Effector CD8-positive, alpha-beta T cell (primary cell): ENCODE data around the gene ZNF587.
"Not testable (repeated sequence)": the region's sequence is repeated elsewhere in the genome, so short reads cannot be mapped to it uniquely, and the experiment has no call there.

Source experiments
- DNase-seq: peaks from one replicate; lab custom pipeline; 2025; lab: John Stamatoyannopoulos, UW

Gene ZNF587

GRCh38 chr19:57823155-57823554, 26.5 kb upstream of the ZNF587 start:
- not testable (repeated sequence) for DNase-seq

- DNase-seq: not testable (repeated sequence)
Observed at GRCh38 chr19:57823608-57824007, 26.1 kb upstream of the ZNF587 start.

- no peak for DNase-seq
Observed at GRCh38 chr19:57825511-57825910, 24.1 kb upstream of the ZNF587 start.

DNA sequence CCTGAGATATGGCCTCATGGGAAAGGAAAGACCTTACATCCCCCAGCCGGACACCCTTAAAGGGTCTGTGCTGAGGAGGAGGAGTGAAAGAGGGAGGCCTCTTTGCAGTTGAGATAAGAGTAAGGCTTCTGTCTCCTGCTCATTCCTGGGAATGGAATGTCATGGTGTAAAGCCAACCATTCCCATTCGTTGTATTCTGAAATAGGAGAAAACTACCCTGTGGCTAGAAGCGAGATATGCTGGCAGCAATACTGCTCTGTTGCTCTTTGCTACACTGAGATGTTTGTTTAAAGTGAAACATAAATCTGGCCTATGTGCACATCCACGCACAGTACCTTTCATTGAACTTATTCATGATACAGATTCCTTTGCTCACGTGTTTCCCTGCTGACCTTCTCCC, 20.3 kb upstream of the ZNF587 start:
- DNase-seq: no peak

GRCh38 chr19:57830071-57830602, 19.5 kb upstream of the ZNF587 start, which contains the start of gene ZNF587B:
ZNF587B (plus strand) TSS chr19:57830299; CDS start chr19:57830529, 230 bp downstream.
- peak; percentile 31 for DNase-seq

- DNase-seq: not testable (repeated sequence)
Observed at GRCh38 chr19:57836991-57837390, 12.7 kb upstream of the ZNF587 start.

DNA sequence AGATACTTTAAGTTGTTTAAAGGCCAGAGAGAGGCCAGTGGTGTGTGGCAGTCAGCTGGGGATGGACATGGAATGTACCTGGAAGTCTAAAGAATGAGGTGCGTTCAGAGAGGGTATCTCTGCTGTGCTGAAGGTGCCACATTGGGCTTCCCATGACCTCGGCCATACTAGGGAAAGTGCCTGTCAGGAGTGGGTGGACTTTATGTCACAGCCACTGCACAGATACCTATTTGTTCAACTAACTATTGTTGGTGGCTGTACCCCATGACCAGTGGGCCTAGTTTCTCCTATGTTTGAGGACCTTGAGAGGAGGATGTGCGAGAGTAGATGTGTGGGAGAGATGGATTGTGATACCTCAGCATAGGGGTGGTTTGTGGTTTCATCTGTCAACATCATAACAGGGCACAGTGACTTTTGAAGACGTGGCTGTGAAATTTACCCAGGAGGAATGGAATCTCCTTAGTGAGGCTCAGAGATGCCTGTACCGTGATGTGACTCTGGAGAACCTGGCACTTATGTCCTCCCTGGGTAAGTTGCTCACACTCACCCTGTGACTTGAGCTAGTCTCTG, 11.0 kb upstream of the ZNF587 start:
- DNase-seq: not testable (repeated sequence)

GRCh38 chr19:57841122-57841763, 8.4 kb upstream of the ZNF587 start:
- DNase-seq: no peak

- DNase-seq: not testable (repeated sequence)
Observed at GRCh38 chr19:57847164-57847563, 2.5 kb upstream of the ZNF587 start.

DNA sequence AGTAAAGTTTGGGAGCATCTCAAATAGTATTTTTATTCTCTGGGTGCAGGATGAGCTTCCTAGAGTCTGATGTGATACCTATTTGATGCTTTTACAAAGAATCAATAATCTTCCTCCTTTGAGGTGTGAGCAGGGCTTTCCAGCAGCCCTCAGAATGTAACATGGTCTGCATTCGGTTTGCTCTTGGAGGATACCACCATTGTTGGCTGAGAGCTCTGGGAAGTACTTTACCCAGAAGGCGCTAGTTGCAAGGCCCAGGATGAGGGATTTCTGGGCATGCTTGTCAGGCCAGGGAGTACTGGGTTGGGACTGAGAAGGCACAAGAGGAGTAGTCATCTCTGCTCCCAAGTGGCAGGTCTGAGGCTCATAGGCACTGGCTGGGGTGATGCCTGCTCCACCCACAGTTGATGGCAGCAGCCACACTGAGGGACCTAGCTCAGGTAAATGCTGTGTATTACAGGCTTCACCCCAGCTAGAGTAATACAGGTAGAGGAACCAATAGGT, 445 bp upstream of the ZNF587 start:
- not testable (repeated sequence) for DNase-seq

GRCh38 chr19:57850553-57851017, 926 bp downstream of the ZNF587 start:
- no peak for DNase-seq

DNA sequence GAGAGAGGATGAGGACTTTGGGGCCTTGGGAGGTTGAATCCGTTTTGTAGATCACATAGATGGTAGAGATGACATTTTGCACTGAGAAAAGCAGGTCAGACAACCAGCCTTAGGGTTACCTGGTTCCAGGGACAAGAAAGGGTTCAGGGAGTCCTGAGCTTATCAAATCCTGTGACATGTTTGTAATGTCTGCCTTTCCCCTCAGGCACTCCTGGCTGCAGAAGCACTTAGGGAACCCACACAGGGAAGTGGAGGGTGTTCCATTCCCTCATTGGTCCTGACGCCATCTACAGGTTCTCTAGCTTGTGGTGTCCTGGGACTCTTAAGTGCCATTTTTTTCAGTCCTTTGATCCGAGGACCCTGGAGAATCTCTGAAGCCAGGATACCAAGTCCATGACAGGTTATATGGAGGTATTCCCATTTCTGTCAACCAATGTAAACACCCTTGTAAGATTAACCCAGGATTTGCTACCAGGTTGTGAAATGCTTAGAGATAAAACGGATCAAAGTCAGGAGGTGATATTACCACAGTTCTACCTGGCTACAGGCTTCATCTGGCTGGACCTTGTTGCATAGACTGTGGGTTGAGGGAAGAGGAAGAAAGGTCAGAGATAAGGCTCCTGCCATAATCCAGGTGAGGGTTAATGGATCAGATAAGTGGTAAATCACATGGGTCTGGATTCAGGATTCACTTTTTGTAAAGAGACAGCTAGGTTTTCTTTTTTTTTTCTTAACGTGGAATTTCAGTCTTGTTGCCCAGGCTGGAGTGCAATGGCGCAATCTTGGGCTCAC, 2.3 kb downstream of the ZNF587 start:
- not testable (repeated sequence) for DNase-seq

DNA sequence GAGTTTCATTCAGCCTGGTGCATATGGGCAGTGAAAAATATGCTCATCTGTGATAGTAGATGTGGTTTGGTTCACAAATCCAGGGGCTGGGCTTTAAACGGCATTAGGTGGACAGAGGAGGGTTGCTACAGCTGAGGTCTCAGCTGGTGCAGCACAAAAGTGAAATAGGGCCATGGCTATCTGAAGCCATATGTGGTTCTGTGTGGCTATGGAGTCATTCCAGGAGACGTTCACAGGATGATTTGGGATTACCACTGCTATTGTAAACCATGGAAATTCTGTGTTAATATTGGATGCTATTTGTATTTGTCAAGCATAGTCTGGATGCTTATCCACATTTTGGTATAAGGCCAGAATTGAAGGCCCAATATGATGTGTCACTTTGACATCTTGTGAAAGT, 4.5 kb downstream of the ZNF587 start:
- not testable (repeated sequence) for DNase-seq

DNA sequence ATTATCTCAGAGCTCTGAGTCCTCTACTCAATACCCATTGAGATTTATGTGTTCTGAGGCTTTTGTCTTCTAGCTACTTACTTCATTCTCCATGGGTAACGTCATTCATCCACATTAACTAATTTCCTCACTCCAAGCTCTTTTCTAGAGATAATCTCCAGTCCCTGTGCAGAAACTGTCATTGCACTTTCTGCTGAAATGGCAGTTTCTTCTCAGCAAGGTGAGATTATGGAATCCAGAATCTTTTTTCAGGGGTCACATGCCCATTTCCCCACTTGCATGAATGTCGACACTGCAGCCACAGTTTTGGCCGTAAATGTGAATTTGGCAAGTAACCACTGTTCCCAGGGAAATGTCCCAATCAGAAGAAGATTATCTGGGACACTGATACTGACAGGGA, 12.7 kb downstream of the ZNF587 start:
- not testable (repeated sequence) for DNase-seq

GRCh38 chr19:57867868-57868492, 18.3 kb downstream of the ZNF587 start:
- DNase-seq: no peak

DNA sequence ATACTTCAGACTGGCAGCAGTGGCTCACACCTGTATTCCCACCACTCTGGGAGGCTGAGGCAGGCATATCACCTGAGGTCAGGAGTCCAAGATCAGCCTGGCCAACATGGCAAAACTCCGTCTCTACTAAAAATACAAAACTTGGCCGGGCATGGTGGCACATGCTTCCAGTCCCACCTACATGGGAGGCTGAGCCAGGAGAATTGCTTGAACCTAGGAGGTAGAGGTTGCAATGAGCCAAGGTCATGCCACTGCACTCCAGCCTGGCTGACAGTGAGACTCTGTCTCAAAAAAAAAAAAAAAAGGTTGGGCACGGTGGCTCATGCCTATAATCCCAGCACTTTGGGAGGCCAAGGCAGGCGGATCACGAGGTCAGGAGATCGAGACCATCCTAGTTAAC, 20.0 kb downstream of the ZNF587 start:
- not testable (repeated sequence) for DNase-seq

DNA sequence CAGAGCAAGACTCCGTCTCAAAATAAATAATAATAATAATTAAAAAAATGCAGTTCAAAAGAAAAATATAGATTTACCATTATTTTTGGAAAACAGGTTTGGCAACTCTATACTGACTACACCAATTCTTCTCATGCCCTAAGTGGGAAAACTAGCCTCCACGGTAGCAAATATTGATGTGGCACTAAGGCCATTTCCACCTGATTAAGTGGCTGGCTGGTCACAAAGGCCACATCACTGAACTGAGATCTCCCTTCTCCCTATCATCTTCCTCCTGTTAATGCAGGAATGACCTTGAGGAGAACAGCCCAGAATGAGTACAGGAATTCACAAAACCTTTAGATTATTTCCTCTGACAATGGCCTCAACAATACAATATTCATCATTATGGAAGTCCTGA, 20.6 kb downstream of the ZNF587 start:
- DNase-seq: no peak

DNA sequence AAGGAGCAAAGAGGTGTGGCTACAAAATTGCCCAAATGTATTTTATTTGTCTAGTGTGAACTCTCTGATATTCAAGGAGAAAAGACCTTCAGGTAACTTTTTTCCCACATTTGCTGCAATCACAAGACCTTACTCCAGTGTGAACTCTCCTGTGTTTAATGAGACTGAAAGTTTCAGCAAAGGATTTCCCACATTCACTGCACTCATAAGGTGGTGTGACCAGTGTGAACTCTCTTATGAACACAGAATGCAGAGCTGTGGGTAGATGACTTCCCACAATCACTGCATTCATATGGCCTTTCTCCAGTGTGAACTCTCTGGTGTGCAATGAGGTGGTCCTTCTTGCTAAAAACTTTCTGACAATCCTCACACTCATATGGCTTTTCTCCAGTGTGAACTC, 22.8 kb downstream of the ZNF587 start:
- DNase-seq: no peak

- not testable (repeated sequence) for DNase-seq
Observed at GRCh38 chr19:57873883-57874799, 24.5 kb downstream of the ZNF587 start.

DNA sequence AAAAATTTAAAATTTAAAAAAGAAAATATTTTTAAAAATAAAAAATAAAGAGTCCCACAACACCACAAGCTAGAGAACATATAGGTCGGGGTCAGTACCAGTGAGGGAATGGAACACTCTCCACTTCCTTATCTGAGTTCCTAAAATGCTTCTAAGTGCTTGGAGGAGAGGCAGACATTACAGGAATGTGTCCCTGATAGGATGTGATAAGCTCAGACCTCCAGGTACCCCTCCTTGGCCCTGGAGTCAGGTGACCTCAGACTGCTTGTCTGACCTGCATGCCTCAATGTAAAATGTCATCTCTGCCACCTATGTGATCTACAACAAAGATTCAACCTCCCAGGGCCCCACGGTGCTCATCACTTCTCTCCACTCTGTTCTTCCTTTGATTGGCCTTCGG, 36.4 kb downstream of the ZNF587 start:
- no peak for DNase-seq
